Right lobe of liver (tissue), 4 donors: ENCODE data around the gene CCDC136.

ENCODE experiments used
- POLR2A ChIP-seq: fragments of 450-650 bp; IDR thresholded peaks from one replicate; pipeline ENCODE4 v1.6.1; 2017; ENCODE audit warnings: antibody characterized with exemption, mild to moderate bottlenecking
- TF ChIP-seq, protein P1 (sequence below), 4 donors: fragments of 200-600 bp in 3 of 4; fragments of 450-650 bp in 1 of 4; IDR thresholded peaks; one replicate each; pipeline versions ENCODE4 v1.5.1 to v1.8.0; 2016 to 2022; ENCODE audit warnings: antibody characterized with exemption in 4 of 4, mild to moderate bottlenecking in 2 of 4
- donor health status: DM: no; HTN: no; CAD: no.
- donor health status: DM: no; HTN: no; CAD: no.
- donor health status: DM: no; HTN: yes; CAD: no.

- TF ChIP-seq, protein P1, sequence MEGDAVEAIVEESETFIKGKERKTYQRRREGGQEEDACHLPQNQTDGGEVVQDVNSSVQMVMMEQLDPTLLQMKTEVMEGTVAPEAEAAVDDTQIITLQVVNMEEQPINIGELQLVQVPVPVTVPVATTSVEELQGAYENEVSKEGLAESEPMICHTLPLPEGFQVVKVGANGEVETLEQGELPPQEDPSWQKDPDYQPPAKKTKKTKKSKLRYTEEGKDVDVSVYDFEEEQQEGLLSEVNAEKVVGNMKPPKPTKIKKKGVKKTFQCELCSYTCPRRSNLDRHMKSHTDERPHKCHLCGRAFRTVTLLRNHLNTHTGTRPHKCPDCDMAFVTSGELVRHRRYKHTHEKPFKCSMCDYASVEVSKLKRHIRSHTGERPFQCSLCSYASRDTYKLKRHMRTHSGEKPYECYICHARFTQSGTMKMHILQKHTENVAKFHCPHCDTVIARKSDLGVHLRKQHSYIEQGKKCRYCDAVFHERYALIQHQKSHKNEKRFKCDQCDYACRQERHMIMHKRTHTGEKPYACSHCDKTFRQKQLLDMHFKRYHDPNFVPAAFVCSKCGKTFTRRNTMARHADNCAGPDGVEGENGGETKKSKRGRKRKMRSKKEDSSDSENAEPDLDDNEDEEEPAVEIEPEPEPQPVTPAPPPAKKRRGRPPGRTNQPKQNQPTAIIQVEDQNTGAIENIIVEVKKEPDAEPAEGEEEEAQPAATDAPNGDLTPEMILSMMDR (IDR thresholded peaks at IDR 0.05) = no peak
- no peak for TF ChIP-seq POLR2A
Observed at GRCh38 chr7:128747327-128748079, 44.3 kb upstream of the CCDC136 start.
